ENCODE data around the gene SHB.

GRCh38 chr9:37941253-37941652, 127.8 kb downstream of the SHB start:
- TF ChIP-seq CTCF (conservative IDR thresholded peaks at IDR 0.05; ENCODE audit: low read depth, low read length) (no peak), EZH2 (IDR thresholded peaks at IDR 0.05; ENCODE audit: borderline replicate concordance, low read depth, low read length, poor library complexity, severe bottlenecking) (no peak)

Data from A673 (cell line).